Measurements from ENCODE around the gene DLK2. TPM values are rescaled to one million over a fixed set of nuclear protein-coding genes. Genes with fewer than 3 reads are reported as not detected.
"Not testable (repeated sequence)": the region's sequence is repeated elsewhere in the genome, so short reads cannot be mapped to it uniquely, and the experiment has no call there.

Gene DLK2
- total and polyA plus RNA-seq, 7 experiments from 2014 or later, result 0.30 to 1.6 (median 0.56) TPM

GRCh38 chr6:43410776-43411175 lies 44.6 kb downstream of the DLK2 start:
- H3K4me3 Mint-ChIP-seq; DNase-seq; H3K4me3 ChIP-seq (ENCODE audit: low read length); H3K4me1 Mint-ChIP-seq; H3K36me3 ChIP-seq (ENCODE audit: control insufficient read depth in 2 of 3, insufficient read depth in 3 of 3, low read length in 3 of 3); ATAC-seq; POLR2A ChIA-PET; H3K9me3 Mint-ChIP-seq; intact Hi-C loops (cut with micrococcal nuclease); H3K4me1 ChIP-seq (ENCODE audit: control insufficient read depth in 2 of 2, insufficient read depth in 2 of 2, low read length in 2 of 2); H3K9me3 ChIP-seq (ENCODE audit: control insufficient read depth in 2 of 3, low read length in 3 of 3); CTCF ChIA-PET; H3K27me3 ChIP-seq (ENCODE audit: control insufficient read depth in 2 of 2, insufficient read depth in 2 of 2, low read length in 2 of 2); H3K27ac ChIP-seq (ENCODE audit: low read depth, low read length): not testable (repeated sequence)
- Mint-ChIP-seq H3K27ac (peak overlapping the region in 1 of 9 donors; percentile 28), H3K36me3 (peaks cover 0 to 10% (median 4%) of the 10 kb centered on the region in 5 donors), H3K27me3 (peaks cover 0 to 38% (median 10%) of the 10 kb centered on the region in 5 donors)

- ChIA-PET POLR2A (no interaction called here), CTCF (interaction anchor here (1.2 kb wide), 1 partner anchor 94 kb away, joined by 4 read pairs; no protein-coding TSS in a partner anchor)
- Mint-ChIP-seq H3K36me3 (peaks cover 0 to 10% (median 4%) of the 10 kb centered on the region in 5 donors), H3K9me3 (peaks cover 0 to 7% (median 0%) of the 10 kb centered on the region in 11 donors), H3K4me1 (no peaks in the 10 kb centered on the region), H3K27ac (no peak overlapping the region), H3K4me3 (no peak overlapping the region), H3K27me3 (peaks cover 4 to 57% (median 23%) of the 10 kb centered on the region in 5 donors)
- ATAC-seq (no peak), DNase-seq (no peak)
- no peaks in the 10 kb centered on the region for H3K9me3 ChIP-seq (ENCODE audit: control insufficient read depth in 2 of 3, low read length in 3 of 3)
- H3K4me1 ChIP-seq (ENCODE audit: control insufficient read depth in 2 of 2, insufficient read depth in 2 of 2, low read length in 2 of 2), result no peaks in the 10 kb centered on the region
- H3K27ac ChIP-seq (ENCODE audit: low read depth, low read length), result no peak overlapping the region
- intact Hi-C loops (cut with micrococcal nuclease), result no loop called here
- H3K36me3 ChIP-seq (ENCODE audit: control insufficient read depth in 2 of 3, insufficient read depth in 3 of 3, low read length in 3 of 3), result no peaks in the 10 kb centered on the region
- H3K4me3 ChIP-seq (ENCODE audit: low read length), result no peak overlapping the region
- no peaks in the 10 kb centered on the region for H3K27me3 ChIP-seq (ENCODE audit: control insufficient read depth in 2 of 2, insufficient read depth in 2 of 2, low read length in 2 of 2)
Observed at GRCh38 chr6:43408259-43408658, 47.1 kb downstream of the DLK2 start.

- peaks cover 0 to 7% (median 0%) of the 10 kb centered on the region in 11 donors for H3K9me3 Mint-ChIP-seq
- intact Hi-C loops (cut with micrococcal nuclease), result no loop called here
- ATAC-seq (no peak), DNase-seq (no peak)
- H3K4me1 Mint-ChIP-seq, result no peaks in the 10 kb centered on the region
- Histone ChIP-seq H3K4me3 (ENCODE audit: low read length) (no peak overlapping the region), H3K4me1 (ENCODE audit: control insufficient read depth in 2 of 2, insufficient read depth in 2 of 2, low read length in 2 of 2) (no peaks in the 10 kb centered on the region), H3K27me3 (ENCODE audit: control insufficient read depth in 2 of 2, insufficient read depth in 2 of 2, low read length in 2 of 2) (no peaks in the 10 kb centered on the region), H3K36me3 (ENCODE audit: control insufficient read depth in 2 of 3, insufficient read depth in 3 of 3, low read length in 3 of 3) (no peaks in the 10 kb centered on the region), H3K9me3 (ENCODE audit: control insufficient read depth in 2 of 3, low read length in 3 of 3) (no peaks in the 10 kb centered on the region), H3K27ac (ENCODE audit: low read depth, low read length) (no peak overlapping the region)
- no peak overlapping the region for H3K27ac Mint-ChIP-seq
- H3K36me3 Mint-ChIP-seq, result peaks cover 0 to 10% (median 4%) of the 10 kb centered on the region in 5 donors
- H3K27me3 Mint-ChIP-seq, result peaks cover 4 to 61% (median 23%) of the 10 kb centered on the region in 5 donors
- ChIA-PET CTCF (interaction anchor here (0.6 kb wide), 1 partner anchor 9 kb away, joined by 3 read pairs; no protein-coding TSS in a partner anchor), POLR2A (no interaction called here)
- no peak overlapping the region for H3K4me3 Mint-ChIP-seq
Observed at GRCh38 chr6:43407296-43407695, 48.1 kb downstream of the DLK2 start.

- no peak overlapping the region for H3K27ac Mint-ChIP-seq
- Histone ChIP-seq H3K9me3 (ENCODE audit: control insufficient read depth in 2 of 3, low read length in 3 of 3) (no peaks in the 10 kb centered on the region), H3K27ac (ENCODE audit: low read depth, low read length) (no peak overlapping the region), H3K4me3 (ENCODE audit: low read length) (no peak overlapping the region), H3K4me1 (ENCODE audit: control insufficient read depth in 2 of 2, insufficient read depth in 2 of 2, low read length in 2 of 2) (no peaks in the 10 kb centered on the region), H3K27me3 (ENCODE audit: control insufficient read depth in 2 of 2, insufficient read depth in 2 of 2, low read length in 2 of 2) (no peaks in the 10 kb centered on the region), H3K36me3 (ENCODE audit: control insufficient read depth in 2 of 3, insufficient read depth in 3 of 3, low read length in 3 of 3) (no peaks in the 10 kb centered on the region)
- H3K9me3 Mint-ChIP-seq, result peaks cover 0 to 7% (median 0%) of the 10 kb centered on the region in 11 donors
- no peak overlapping the region for H3K4me3 Mint-ChIP-seq
- no peak for ATAC-seq
- ChIA-PET CTCF (interaction anchor here (0.9 kb wide), 1 partner anchor 16 kb away, joined by 4 read pairs; no protein-coding TSS in a partner anchor), POLR2A (no interaction called here)
- intact Hi-C loops (cut with micrococcal nuclease), result no loop called here
- DNase-seq, result no peak
- H3K27me3 Mint-ChIP-seq, result peaks cover 4 to 63% (median 23%) of the 10 kb centered on the region in 5 donors
- H3K36me3 Mint-ChIP-seq, result peaks cover 0 to 10% (median 4%) of the 10 kb centered on the region in 5 donors
- H3K4me1 Mint-ChIP-seq, result peaks cover 0 to 3% (median 0%) of the 10 kb centered on the region in 7 donors
Observed at GRCh38 chr6:43405354-43405753, 50.0 kb downstream of the DLK2 start.

- no peak overlapping the region for H3K27ac Mint-ChIP-seq
- POLR2A ChIA-PET, result no interaction called here
- peaks cover 0 to 10% (median 4%) of the 10 kb centered on the region in 5 donors for H3K36me3 Mint-ChIP-seq
- peaks cover 0 to 7% (median 0%) of the 10 kb centered on the region in 11 donors for H3K9me3 Mint-ChIP-seq
- CTCF ChIA-PET, result interaction anchor here (0.5 kb wide), 1 partner anchor 8 kb away, joined by 3 read pairs; no protein-coding TSS in a partner anchor
- peaks cover 0 to 3% (median 0%) of the 10 kb centered on the region in 7 donors for H3K4me1 Mint-ChIP-seq
- Histone ChIP-seq H3K9me3 (ENCODE audit: control insufficient read depth in 2 of 3, low read length in 3 of 3) (no peaks in the 10 kb centered on the region), H3K27ac (ENCODE audit: low read depth, low read length) (no peak overlapping the region), H3K27me3 (ENCODE audit: control insufficient read depth in 2 of 2, insufficient read depth in 2 of 2, low read length in 2 of 2) (no peaks in the 10 kb centered on the region), H3K4me1 (ENCODE audit: control insufficient read depth in 2 of 2, insufficient read depth in 2 of 2, low read length in 2 of 2) (no peaks in the 10 kb centered on the region), H3K4me3 (ENCODE audit: low read length) (no peak overlapping the region), H3K36me3 (ENCODE audit: control insufficient read depth in 2 of 3, insufficient read depth in 3 of 3, low read length in 3 of 3) (no peaks in the 10 kb centered on the region)
- ATAC-seq (no peak), DNase-seq (no peak)
- intact Hi-C loops (cut with micrococcal nuclease), result no loop called here
- H3K4me3 Mint-ChIP-seq, result no peak overlapping the region
- H3K27me3 Mint-ChIP-seq, result peaks cover 4 to 56% (median 23%) of the 10 kb centered on the region in 5 donors
Observed at GRCh38 chr6:43402820-43403219, 52.5 kb downstream of the DLK2 start.

GRCh38 chr6:43401730-43402129 lies 53.6 kb downstream of the DLK2 start:
- Histone ChIP-seq H3K27ac (ENCODE audit: low read depth, low read length) (no peak overlapping the region), H3K4me1 (ENCODE audit: control insufficient read depth in 2 of 2, insufficient read depth in 2 of 2, low read length in 2 of 2) (no peaks in the 10 kb centered on the region), H3K4me3 (ENCODE audit: low read length) (no peak overlapping the region), H3K36me3 (ENCODE audit: control insufficient read depth in 2 of 3, insufficient read depth in 3 of 3, low read length in 3 of 3) (no peaks in the 10 kb centered on the region), H3K9me3 (ENCODE audit: control insufficient read depth in 2 of 3, low read length in 3 of 3) (no peaks in the 10 kb centered on the region), H3K27me3 (ENCODE audit: control insufficient read depth in 2 of 2, insufficient read depth in 2 of 2, low read length in 2 of 2) (no peaks in the 10 kb centered on the region)
- H3K27ac Mint-ChIP-seq, result no peak overlapping the region
- H3K36me3 Mint-ChIP-seq, result peaks cover 0 to 7% (median 4%) of the 10 kb centered on the region in 5 donors
- peaks cover 0 to 6% (median 3%) of the 10 kb centered on the region in 7 donors for H3K4me1 Mint-ChIP-seq
- H3K27me3 Mint-ChIP-seq, result peaks cover 4 to 56% (median 18%) of the 10 kb centered on the region in 5 donors
- H3K4me3 Mint-ChIP-seq, result no peak overlapping the region
- no peak for ATAC-seq
- ChIA-PET CTCF (interaction anchor here (1.2 kb wide), 1 partner anchor 173 kb away, joined by 4 read pairs; the partner anchor contains the start of gene DNPH1), POLR2A (interaction anchor here (0.6 kb wide), 2 partner anchors 12 to 1402 kb away, joined by 3 to 4 read pairs; no protein-coding TSS in a partner anchor)
- intact Hi-C loops (cut with micrococcal nuclease), result no loop called here
- no peak for DNase-seq
- H3K9me3 Mint-ChIP-seq, result peaks cover 0 to 7% (median 0%) of the 10 kb centered on the region in 11 donors

Measured in naive thymus-derived CD4-positive, alpha-beta T cell (primary cell).